ENCODE results near the gene KLHDC2. TPM values are rescaled to one million over a fixed set of nuclear protein-coding genes. Genes with fewer than 3 reads are reported as not detected.

The KLHDC2 gene
- total and polyA plus RNA-seq, 2 donors (not counting 1 experiment from before 2014, with no cell fraction given): 43.4 to 60.5 TPM

DNA sequence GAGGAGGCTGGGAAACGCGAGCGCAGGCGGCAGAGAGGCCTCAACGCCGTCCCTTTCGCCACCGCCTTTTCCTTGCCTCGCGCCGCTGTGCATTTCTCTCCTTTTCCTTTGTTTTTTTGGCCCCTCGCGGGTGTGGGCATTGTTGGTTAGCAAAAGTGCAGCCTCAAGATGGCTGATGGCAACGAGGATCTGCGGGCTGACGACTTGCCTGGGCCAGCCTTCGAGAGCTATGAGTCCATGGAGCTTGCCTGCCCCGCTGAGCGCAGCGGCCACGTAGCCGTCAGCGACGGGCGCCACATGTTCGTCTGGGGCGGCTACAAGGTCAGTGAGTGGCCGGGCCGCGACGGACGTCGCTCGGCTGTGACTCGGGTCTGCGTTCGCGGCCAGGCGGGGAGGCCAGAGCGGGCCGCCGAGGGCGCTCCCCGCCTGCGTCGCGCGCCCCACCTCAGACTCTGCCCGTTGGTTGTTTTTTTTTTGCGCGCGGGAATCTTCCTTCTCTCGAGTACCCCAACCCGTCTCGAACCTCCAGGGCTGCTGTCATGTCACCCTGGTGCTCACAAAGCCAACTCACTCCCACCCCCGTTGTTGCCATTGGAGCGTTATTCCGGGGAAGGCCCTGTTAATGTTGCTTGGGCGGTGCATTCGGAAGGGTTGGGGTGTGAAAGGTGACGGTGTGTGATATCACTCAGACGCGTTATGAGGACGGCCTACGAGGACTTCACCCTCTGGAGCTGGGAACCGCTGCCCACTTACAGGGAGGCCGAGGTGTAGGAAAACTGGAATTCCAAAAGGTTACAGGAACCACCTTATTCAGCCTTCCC is 558 bp downstream of the KLHDC2 start:
- Histone ChIP-seq H3K27ac (ENCODE audit: low read length in 2 of 2) (peak overlapping the region; percentile 83 to 91), H3K9me3 (ENCODE audit: control extremely low read depth in 1 of 3, control insufficient read depth in 2 of 3, insufficient read depth in 1 of 3, low read length in 2 of 3) (no peaks in the 10 kb centered on the region), H2AFZ (ENCODE audit: insufficient read depth, low read depth, low read length, poor library complexity, severe bottlenecking) (peak overlapping the region; percentile 95), H3K27me3 (replicated peaks in 1 of 4; ENCODE audit: control extremely low read depth in 1 of 4, control insufficient read depth in 3 of 4, insufficient read depth in 4 of 4, low read length in 3 of 4) (no peaks in the 10 kb centered on the region), H4K20me1 (ENCODE audit: control insufficient read depth, insufficient read depth, low read length, poor library complexity, severe bottlenecking) (peaks cover 15% of the 10 kb centered on the region), H3K79me2 (ENCODE audit: control insufficient read depth, insufficient read depth, low read length) (peaks cover 33% of the 10 kb centered on the region), H3K4me1 (ENCODE audit: control insufficient read depth in 2 of 2, insufficient read depth in 2 of 2, low read length in 2 of 2) (peaks cover 22 to 29% of the 10 kb centered on the region in 2 donors), H3K4me2 (replicated peaks; ENCODE audit: low read depth, low read length, poor library complexity, severe bottlenecking) (peak overlapping the region; percentile 95), H3K9ac (ENCODE audit: low read length) (peak overlapping the region; percentile 99), H3K4me3 (ENCODE audit: control extremely low read depth in 1 of 5, extremely low read depth in 1 of 5, insufficient read depth in 1 of 5, low read depth in 2 of 5, low read length in 4 of 5) (peak overlapping the region; percentile 74 to 97 (median 76)), H3K36me3 (replicated peaks in 1 of 2; ENCODE audit: control extremely low read depth in 1 of 2, control insufficient read depth in 1 of 2, extremely low read depth in 1 of 2, insufficient read depth in 2 of 2, low read length in 1 of 2) (peaks cover 0 to 8% of the 10 kb centered on the region in 2 experiments)
- WGBS (ENCODE audit: insufficient coverage): 0% methylated on average over 60 of the region's 67 CpGs
- POLR2A ChIA-PET: interaction anchor here (0.6 to 3.0 kb wide), 10 partner anchors 9 to 1140 kb away, joined by 3 to 35 read pairs (median 6); partner anchors contain the start of genes DNAAF2, KLHDC1, MGAT2 and NEMF
- Mint-ChIP-seq H3K4me1 (peaks cover 31% of the 10 kb centered on the region), H3K9me3 (ENCODE audit: insufficient read depth) (no peaks in the 10 kb centered on the region), H3K27ac (peak overlapping the region; percentile 99), H3K27me3 (no peaks in the 10 kb centered on the region), H3K4me3 (peak overlapping the region; percentile 98)
- peak; percentile 21 for ATAC-seq (ENCODE audit: low read depth)
- intact Hi-C loops (cut with micrococcal nuclease): loop anchor here (1.0 to 5.0 kb wide), 7 partner anchors 84 to 544 kb away; partner anchors contain the start of genes DMAC2L, L2HGDH, NEMF and RPS29
- CTCF ChIA-PET: interaction anchor here (0.6 to 5.2 kb wide), 9 partner anchors 13 to 307 kb away, joined by 3 to 35 read pairs (median 4); partner anchors contain the start of genes DNAAF2, LRR1, MGAT2 and NEMF
- TF ChIP-seq EZH2 (IDR thresholded peaks at IDR 0.05; ENCODE audit: borderline replicate concordance, insufficient read depth, low read depth, low read length, poor library complexity, severe bottlenecking): no peak
- TF ChIP-seq, protein P1, sequence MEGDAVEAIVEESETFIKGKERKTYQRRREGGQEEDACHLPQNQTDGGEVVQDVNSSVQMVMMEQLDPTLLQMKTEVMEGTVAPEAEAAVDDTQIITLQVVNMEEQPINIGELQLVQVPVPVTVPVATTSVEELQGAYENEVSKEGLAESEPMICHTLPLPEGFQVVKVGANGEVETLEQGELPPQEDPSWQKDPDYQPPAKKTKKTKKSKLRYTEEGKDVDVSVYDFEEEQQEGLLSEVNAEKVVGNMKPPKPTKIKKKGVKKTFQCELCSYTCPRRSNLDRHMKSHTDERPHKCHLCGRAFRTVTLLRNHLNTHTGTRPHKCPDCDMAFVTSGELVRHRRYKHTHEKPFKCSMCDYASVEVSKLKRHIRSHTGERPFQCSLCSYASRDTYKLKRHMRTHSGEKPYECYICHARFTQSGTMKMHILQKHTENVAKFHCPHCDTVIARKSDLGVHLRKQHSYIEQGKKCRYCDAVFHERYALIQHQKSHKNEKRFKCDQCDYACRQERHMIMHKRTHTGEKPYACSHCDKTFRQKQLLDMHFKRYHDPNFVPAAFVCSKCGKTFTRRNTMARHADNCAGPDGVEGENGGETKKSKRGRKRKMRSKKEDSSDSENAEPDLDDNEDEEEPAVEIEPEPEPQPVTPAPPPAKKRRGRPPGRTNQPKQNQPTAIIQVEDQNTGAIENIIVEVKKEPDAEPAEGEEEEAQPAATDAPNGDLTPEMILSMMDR (IDR thresholded peaks at IDR 0.05): no peak
- DNase-seq: peak; percentile 63
